C4-2B (cell line): Measurements from ENCODE around the gene ETDC.

Experiments
- ZFX ChIP-seq: fragments of 450-650 bp; IDR thresholded peaks from 2 replicates; pipeline ENCODE4 v1.6.1; 2017
- TF ChIP-seq, protein P1 (sequence below): fragments of 450-650 bp; conservative IDR thresholded peaks from 2 replicates; pipeline ENCODE4 v1.5.1; 2017; ENCODE audit warnings: mild to moderate bottlenecking

DNA sequence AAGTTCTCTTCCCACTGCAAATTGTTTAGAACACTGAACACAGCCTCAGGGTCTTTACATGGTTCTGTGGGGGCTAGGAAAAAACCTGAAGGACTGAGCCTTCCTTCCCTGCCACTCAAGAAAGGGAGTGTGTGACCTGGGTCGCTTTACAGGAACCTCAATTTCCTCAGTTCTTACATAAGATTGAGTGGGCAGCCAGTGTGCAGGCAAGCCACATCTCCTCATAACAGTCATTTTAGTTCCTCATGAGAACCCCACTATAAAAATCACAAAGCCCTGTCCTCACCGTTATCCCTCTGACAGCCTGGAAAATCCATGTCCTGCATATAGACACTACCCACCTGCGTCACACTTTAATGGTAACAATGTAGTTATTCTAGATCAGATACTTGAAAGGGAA lies 2.1 kb upstream of the ETDC start:
- TF ChIP-seq, protein P1, sequence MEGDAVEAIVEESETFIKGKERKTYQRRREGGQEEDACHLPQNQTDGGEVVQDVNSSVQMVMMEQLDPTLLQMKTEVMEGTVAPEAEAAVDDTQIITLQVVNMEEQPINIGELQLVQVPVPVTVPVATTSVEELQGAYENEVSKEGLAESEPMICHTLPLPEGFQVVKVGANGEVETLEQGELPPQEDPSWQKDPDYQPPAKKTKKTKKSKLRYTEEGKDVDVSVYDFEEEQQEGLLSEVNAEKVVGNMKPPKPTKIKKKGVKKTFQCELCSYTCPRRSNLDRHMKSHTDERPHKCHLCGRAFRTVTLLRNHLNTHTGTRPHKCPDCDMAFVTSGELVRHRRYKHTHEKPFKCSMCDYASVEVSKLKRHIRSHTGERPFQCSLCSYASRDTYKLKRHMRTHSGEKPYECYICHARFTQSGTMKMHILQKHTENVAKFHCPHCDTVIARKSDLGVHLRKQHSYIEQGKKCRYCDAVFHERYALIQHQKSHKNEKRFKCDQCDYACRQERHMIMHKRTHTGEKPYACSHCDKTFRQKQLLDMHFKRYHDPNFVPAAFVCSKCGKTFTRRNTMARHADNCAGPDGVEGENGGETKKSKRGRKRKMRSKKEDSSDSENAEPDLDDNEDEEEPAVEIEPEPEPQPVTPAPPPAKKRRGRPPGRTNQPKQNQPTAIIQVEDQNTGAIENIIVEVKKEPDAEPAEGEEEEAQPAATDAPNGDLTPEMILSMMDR, result no peak
- no peak for TF ChIP-seq ZFX
